HEK293T (cell line): ENCODE measurements around the gene KIRREL3.

Experiments
- CTCF ChIA-PET: fragments of 350-600 bp; formaldehyde crosslinking; extraction: SDS; loops from one replicate; lab custom pipeline; 2021; ENCODE audit warnings: antibody characterized with exemption, inconsistent platforms; lab: Yijun Ruan, JAX
- POLR2A ChIA-PET: fragments of 350-600 bp; formaldehyde crosslinking; extraction: SDS; loops from one replicate; lab custom pipeline; 2020; ENCODE audit warnings: antibody characterized with exemption, inconsistent platforms; lab: Yijun Ruan, JAX
- DNase-seq: peaks from one replicate; pipeline ENCODE4 v3.0.0; 2012; ENCODE audit warnings: mixed read lengths; ENCODE audit errors: extremely low spot score
- ARNT ChIP-seq: fragments of 450-650 bp; IDR thresholded peaks from 2 replicates; pipeline ENCODE4 v1.6.1; 2017; ENCODE audit warnings: mild to moderate bottlenecking
- BHLHE40 ChIP-seq: fragments of 450-650 bp; IDR thresholded peaks from 2 replicates; pipeline ENCODE4 v1.6.1; 2016; ENCODE audit warnings: mild to moderate bottlenecking, moderate library complexity, borderline replicate concordance
- CTBP1 ChIP-seq: fragments of 450-650 bp; IDR thresholded peaks from 2 replicates; pipeline ENCODE4 v1.6.1; 2016; ENCODE audit warnings: borderline replicate concordance
- ELF4 ChIP-seq: fragments of 450-650 bp; IDR thresholded peaks from 2 replicates; pipeline ENCODE4 v1.6.1; 2017; ENCODE audit warnings: antibody characterized with exemption
- FOXA1 ChIP-seq: fragments of 450-650 bp; IDR thresholded peaks from 2 replicates; pipeline ENCODE4 v1.6.1; 2016; ENCODE audit warnings: mild to moderate bottlenecking
- FOXK2 ChIP-seq: fragments of 450-650 bp; IDR thresholded peaks from 2 replicates; pipeline ENCODE4 v1.6.1; 2016; ENCODE audit warnings: mild to moderate bottlenecking
- FOXM1 ChIP-seq: fragments of 450-650 bp; IDR thresholded peaks from 2 replicates; pipeline ENCODE4 v1.6.1; 2017; ENCODE audit warnings: mild to moderate bottlenecking, borderline replicate concordance
- HDGF ChIP-seq: fragments of 450-650 bp; IDR thresholded peaks from 2 replicates; pipeline ENCODE4 v1.6.1; 2017; ENCODE audit warnings: antibody characterized with exemption, borderline replicate concordance
- L3MBTL2 ChIP-seq: fragments of 450-650 bp; conservative IDR thresholded peaks from 2 replicates; pipeline ENCODE4 v1.6.1; 2016; ENCODE audit warnings: mild to moderate bottlenecking
- LEF1 ChIP-seq: fragments of 450-650 bp; IDR thresholded peaks from 2 replicates; pipeline ENCODE4 v1.6.1; 2017; ENCODE audit warnings: mild to moderate bottlenecking, borderline replicate concordance
- NFRKB ChIP-seq: fragments of 450-650 bp; IDR thresholded peaks from 2 replicates; pipeline ENCODE4 v1.6.1; 2016; ENCODE audit warnings: mild to moderate bottlenecking, moderate library complexity
- PKNOX1 ChIP-seq: fragments of 450-650 bp; IDR thresholded peaks from 2 replicates; pipeline ENCODE4 v1.6.1; 2016
- SP1 ChIP-seq: fragments of 450-650 bp; IDR thresholded peaks from 2 replicates; pipeline ENCODE4 v1.6.1; 2017
- SUZ12 ChIP-seq: fragments of 450-650 bp; IDR thresholded peaks from 2 replicates; pipeline ENCODE4 v1.6.1; 2016; ENCODE audit warnings: mild to moderate bottlenecking
- TARDBP ChIP-seq: fragments of 450-650 bp; IDR thresholded peaks from 2 replicates; pipeline ENCODE4 v1.6.1; 2016
- ZNF384 ChIP-seq: fragments of 450-650 bp; IDR thresholded peaks from 2 replicates; pipeline ENCODE4 v1.6.1; 2016

The KIRREL3 gene

GRCh38 chr11:126512251-126512650 is 488.3 kb downstream of the KIRREL3 start:
- CTCF ChIA-PET = no interaction called here
- POLR2A ChIA-PET = no interaction called here
- TF ChIP-seq PKNOX1 (no peak), FOXK2 (no peak), ARNT (no peak), TARDBP (no peak), FOXA1 (no peak), SP1 (no peak), ZNF384 (no peak), NFRKB (no peak), CTBP1 (no peak), LEF1 (no peak), BHLHE40 (no peak), HDGF (no peak), ELF4 (no peak), L3MBTL2 (no peak), FOXM1 (no peak), SUZ12 (no peak)
- no peak for DNase-seq

DNA sequence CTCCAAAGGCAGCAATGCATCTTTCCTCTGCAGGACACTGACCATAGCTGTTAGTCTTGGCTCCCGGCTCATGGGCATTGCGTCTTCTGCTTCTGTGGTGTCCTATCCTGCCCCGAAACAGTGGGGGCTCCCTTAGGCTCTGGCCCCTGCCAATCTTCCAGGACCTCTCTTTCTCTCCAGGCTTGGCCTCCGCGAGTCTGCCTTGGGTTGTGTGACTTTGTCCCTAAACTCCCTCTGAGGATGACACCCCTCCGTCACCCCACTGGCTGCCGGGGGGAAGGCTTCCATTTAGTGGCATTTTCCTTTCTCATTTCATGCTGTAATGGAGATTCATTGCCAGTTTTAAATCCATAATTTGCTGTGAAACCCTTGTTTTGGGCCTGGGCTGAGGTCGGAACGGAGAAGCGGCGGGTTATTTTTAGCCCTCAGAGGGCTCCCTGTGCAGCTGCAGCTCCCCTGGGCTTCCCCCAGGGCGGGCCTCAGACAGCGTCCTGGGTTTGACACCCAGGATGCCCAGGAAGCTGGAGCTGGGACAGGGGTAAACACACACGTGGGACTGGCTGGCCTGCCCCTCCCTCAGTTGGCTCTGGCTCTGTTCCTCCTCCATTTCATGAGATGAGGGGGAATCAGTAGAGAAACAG is 489.0 kb downstream of the KIRREL3 start:
- ChIA-PET POLR2A (no interaction called here), CTCF (no interaction called here)
- TF ChIP-seq FOXM1 (no peak), PKNOX1 (no peak), L3MBTL2 (no peak), BHLHE40 (no peak), ZNF384 (no peak), NFRKB (no peak), CTBP1 (no peak), ARNT (no peak), FOXA1 (no peak), SP1 (no peak), TARDBP (no peak), SUZ12 (no peak), LEF1 (no peak)
- DNase-seq = no peak

GRCh38 chr11:126510621-126511370 is 489.8 kb downstream of the KIRREL3 start:
- ChIA-PET POLR2A (no interaction called here), CTCF (no interaction called here)

DNA sequence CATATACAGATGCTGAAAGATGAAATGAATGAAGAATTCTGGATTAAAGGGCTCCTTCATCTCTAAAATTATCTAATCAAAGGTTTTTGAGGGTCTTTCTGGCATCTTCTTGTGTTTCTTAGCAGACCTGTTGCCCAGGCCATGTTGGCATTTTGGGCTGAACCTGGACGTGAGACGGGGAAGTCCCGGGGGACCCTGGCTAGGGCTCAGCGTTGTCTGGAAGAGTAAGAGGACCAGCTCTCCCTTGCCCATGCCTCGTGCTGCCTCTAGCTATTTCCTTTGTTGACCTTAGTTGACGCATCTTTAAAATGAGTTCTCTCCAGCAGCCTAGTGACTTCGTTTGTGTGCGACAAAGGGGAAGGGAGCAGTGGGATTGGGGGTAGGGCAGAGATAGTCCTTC is 492.9 kb downstream of the KIRREL3 start:
- POLR2A ChIA-PET = no interaction called here
- CTCF ChIA-PET = interaction anchor here (0.9 kb wide), 1 partner anchor 9 kb away, joined by 3 read pairs; no protein-coding TSS in a partner anchor
- no peak for DNase-seq
- TF ChIP-seq L3MBTL2 = no peak
- no peak for TF ChIP-seq PKNOX1
- TF ChIP-seq ARNT = no peak
- TF ChIP-seq BHLHE40 = no peak
- TF ChIP-seq FOXK2 = no peak
- no peak for TF ChIP-seq SP1
- no peak for TF ChIP-seq ZNF384
- TF ChIP-seq LEF1 = no peak
- no peak for TF ChIP-seq CTBP1
- no peak for TF ChIP-seq NFRKB
- no peak for TF ChIP-seq SUZ12
- no peak for TF ChIP-seq FOXM1
- TF ChIP-seq TARDBP = no peak
- TF ChIP-seq ELF4 = no peak
- TF ChIP-seq FOXA1 = no peak
- TF ChIP-seq HDGF = no peak

More at GRCh38 chr11:126510621-126511370, 489.8 kb downstream of the KIRREL3 start:
- DNase-seq = no peak
- no peak for TF ChIP-seq ZNF384
- TF ChIP-seq LEF1 = no peak
- TF ChIP-seq FOXA1 = no peak
- no peak for TF ChIP-seq L3MBTL2
- no peak for TF ChIP-seq ARNT
- TF ChIP-seq SUZ12 = no peak
- TF ChIP-seq NFRKB = no peak
- no peak for TF ChIP-seq ELF4
- no peak for TF ChIP-seq TARDBP
- no peak for TF ChIP-seq PKNOX1
- TF ChIP-seq BHLHE40 = no peak
- no peak for TF ChIP-seq FOXM1
- no peak for TF ChIP-seq FOXK2
- no peak for TF ChIP-seq HDGF
- no peak for TF ChIP-seq CTBP1
- TF ChIP-seq SP1 = no peak

GRCh38 chr11:126506789-126507188 is 493.8 kb downstream of the KIRREL3 start:
- TF ChIP-seq L3MBTL2 (no peak), NFRKB (no peak), PKNOX1 (no peak), FOXK2 (no peak), BHLHE40 (no peak), FOXA1 (no peak), SP1 (no peak), SUZ12 (no peak), ZNF384 (no peak), CTBP1 (no peak)
- POLR2A ChIA-PET = no interaction called here
- DNase-seq = no peak
- CTCF ChIA-PET = no interaction called here
